Neural cell (in vitro differentiated cells): ENCODE measurements around the gene EHMT2. TPM values are rescaled to one million over a fixed set of nuclear protein-coding genes. Genes with fewer than 3 reads are reported as not detected.

Experiments
- H2AFZ ChIP-seq: fragments of 200-600, 300-800 bp; sonication (generic), shearing (Covaris generic); 2 replicates; pipeline ENCODE4 v1.6.0; 2014; ENCODE audit warnings: low read depth, mild to moderate bottlenecking, antibody characterized with exemption, low read length, moderate library complexity
- H3F3A ChIP-seq: fragments of 200-600 bp; shearing (Covaris generic); 2 replicates; pipeline ENCODE4 v1.6.1; 2016; ENCODE audit warnings: mild to moderate bottlenecking, moderate library complexity, mixed read lengths, antibody characterized with exemption, low read length; ENCODE audit not compliant: insufficient read depth, poor library complexity, severe bottlenecking
- H3K27ac ChIP-seq: fragments of 200-600, 300-800 bp; sonication (generic), shearing (Covaris generic); 2 replicates; pipeline ENCODE4 v1.5.1; 2014; ENCODE audit warnings: mild to moderate bottlenecking, low read length, moderate library complexity
- H3K27me3 ChIP-seq: fragments of 300-800, 200-600 bp; sonication (generic), shearing (Covaris generic); 2 replicates; pipeline ENCODE4 v1.6.0; 2014; ENCODE audit warnings: mild to moderate bottlenecking, low read depth, low read length, moderate library complexity; ENCODE audit not compliant: insufficient read depth
- H3K36me3 ChIP-seq: fragments of 300-800, 200-600 bp; sonication (generic), shearing (Covaris generic); 2 replicates; pipeline ENCODE4 v1.5.1; 2014; ENCODE audit warnings: mild to moderate bottlenecking, antibody characterized with exemption, low read length, moderate library complexity; ENCODE audit not compliant: insufficient read depth
- H3K4me2 ChIP-seq: fragments of 300-800, 200-600 bp; sonication (generic), shearing (Covaris generic); 2 replicates; pipeline ENCODE4 v1.6.0; 2014; ENCODE audit warnings: mild to moderate bottlenecking, low read length
- H3K4me3 ChIP-seq: fragments of 300-800, 200-600 bp; sonication (generic), shearing (Covaris generic); 2 replicates; pipeline ENCODE4 v1.5.1; 2014; ENCODE audit warnings: mild to moderate bottlenecking, low read length, moderate library complexity
- H3K79me2 ChIP-seq: fragments of 200-600 bp; shearing (Covaris generic); replicated peaks from 2 replicates; pipeline ENCODE4 v1.6.0; 2014; ENCODE audit warnings: mild to moderate bottlenecking, low read length, moderate library complexity; ENCODE audit not compliant: insufficient read depth
- H3K9ac ChIP-seq: fragments of 300-800, 200-600 bp; sonication (generic), shearing (Covaris generic); 2 replicates; pipeline ENCODE4 v1.6.1; 2016; ENCODE audit warnings: mild to moderate bottlenecking, low read length, mixed read lengths
- H3K9me2 ChIP-seq: fragments of 200-600 bp; shearing (Covaris generic); 2 replicates; pipeline ENCODE4 v1.6.1; 2016; ENCODE audit warnings: mild to moderate bottlenecking, low read length, mixed read lengths; ENCODE audit not compliant: insufficient read depth
- H3K9me3 ChIP-seq: fragments of 200-600, 300-800 bp; sonication (generic), shearing (Covaris generic); 2 replicates; pipeline ENCODE4 v1.6.1; 2016; ENCODE audit warnings: mild to moderate bottlenecking, mixed run types, low read length, moderate library complexity, mixed read lengths
- H4K20me1 ChIP-seq: fragments of 200-600 bp; shearing (Covaris generic); 2 replicates; pipeline ENCODE4 v1.6.1; 2016; ENCODE audit warnings: mild to moderate bottlenecking, mixed run types; ENCODE audit not compliant: insufficient read depth
- EP300 ChIP-seq: fragments of 450-650 bp; conservative IDR thresholded peaks from 2 replicates; pipeline ENCODE4 v1.6.1; 2014; ENCODE audit warnings: antibody characterized with exemption, mild to moderate bottlenecking, moderate library complexity; ENCODE audit not compliant: poor library complexity, severe bottlenecking
- EZH2 ChIP-seq: fragments of 200-600, 300-800 bp; shearing (Covaris generic), sonication (generic); IDR thresholded peaks from 2 replicates; pipeline ENCODE4 v1.6.1; 2014; ENCODE audit warnings: antibody characterized with exemption, low read length, borderline replicate concordance, mild to moderate bottlenecking; ENCODE audit not compliant: insufficient read depth, poor library complexity, severe bottlenecking
- MXI1 ChIP-seq: fragments of 450-650 bp; conservative IDR thresholded peaks from 2 replicates; pipeline ENCODE4 v1.6.1; 2014; ENCODE audit warnings: antibody characterized with exemption, mild to moderate bottlenecking; ENCODE audit not compliant: poor library complexity, severe bottlenecking
- POLR2AphosphoS5 ChIP-seq: IDR thresholded peaks from 2 replicates; pipeline ENCODE4 v1.6.1; 2012
- RAD21 ChIP-seq: fragments of 450-650 bp; conservative IDR thresholded peaks from 2 replicates; pipeline ENCODE4 v1.6.1; 2014; ENCODE audit warnings: antibody characterized with exemption, mild to moderate bottlenecking, moderate library complexity
- SMC3 ChIP-seq: fragments of 450-650 bp; conservative IDR thresholded peaks from 2 replicates; pipeline ENCODE4 v1.6.1; 2014; ENCODE audit warnings: antibody characterized with exemption, mild to moderate bottlenecking, moderate library complexity; ENCODE audit not compliant: poor library complexity
- TAF1 ChIP-seq: IDR thresholded peaks from 2 replicates; pipeline ENCODE4 v1.6.1; 2012; ENCODE audit warnings: low read depth
- polyA plus RNA-seq: library from polyadenylated mRNA; depleted of rRNA; stranded (reverse); fragments of >200 nt; gene quantifications from 2 replicates; pipeline ENCODE4 v1.2.3, GENCODE V29; 2014
- TF ChIP-seq, protein P1 (sequence below): fragments of 450-650 bp; IDR thresholded peaks from 2 replicates; pipeline ENCODE4 v1.5.1; 2014; ENCODE audit warnings: antibody characterized with exemption, mild to moderate bottlenecking, moderate library complexity; ENCODE audit not compliant: poor library complexity, severe bottlenecking
- TF ChIP-seq, protein P2 (sequence below): IDR thresholded peaks from 2 replicates; pipeline ENCODE4 v1.6.1; 2012; ENCODE audit warnings: borderline replicate concordance

The EHMT2 gene
- polyA plus RNA-seq, 1 donor from 2014 or later: 102 TPM

DNA sequence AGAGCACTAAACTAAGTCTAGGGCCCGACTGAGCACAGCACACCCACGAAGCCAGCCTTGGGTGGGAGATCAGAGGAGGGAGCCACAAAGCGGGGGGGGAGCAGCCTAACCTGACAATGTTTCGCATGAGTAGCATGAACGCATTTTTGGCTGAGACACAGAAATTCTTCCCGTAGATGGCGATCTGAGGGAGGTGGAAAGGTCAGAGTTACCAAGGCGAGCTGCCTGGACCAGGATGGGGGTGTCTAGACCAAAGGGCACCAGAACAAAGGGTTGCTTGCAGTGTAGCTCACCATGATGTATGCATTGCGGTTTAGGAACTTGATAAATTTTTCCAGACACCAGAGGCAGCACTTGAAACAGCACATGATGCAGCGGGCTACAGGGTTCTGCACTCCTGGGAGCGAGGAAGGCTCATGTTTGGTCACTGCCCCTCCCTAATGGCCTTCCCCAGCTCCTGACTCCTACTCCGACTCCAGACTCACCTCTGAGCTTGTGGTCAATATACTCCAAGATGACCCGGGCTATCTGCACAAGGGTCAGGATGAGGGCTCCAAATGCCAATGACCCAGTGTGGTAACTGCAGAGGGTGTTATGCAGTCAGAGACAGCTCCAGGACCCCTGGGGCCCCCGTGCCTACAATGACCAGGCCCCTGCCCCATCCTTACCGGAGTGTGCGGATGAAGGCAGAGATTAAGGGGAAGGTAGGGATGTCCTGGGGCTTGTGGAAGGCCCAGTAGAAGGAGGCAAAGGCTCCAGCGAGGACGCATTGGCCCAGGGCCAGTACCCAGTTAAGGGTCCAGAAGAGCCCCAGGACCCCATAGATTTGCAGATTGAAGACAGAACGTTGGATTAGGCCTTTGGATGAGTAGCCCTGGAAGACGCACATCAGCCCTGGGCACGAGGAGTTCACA is 32.0 kb downstream of the EHMT2 start:
- H3K79me2 ChIP-seq: peaks cover 8% of the 10 kb centered on the region
- H3K9ac ChIP-seq: no peak overlapping the region
- no peak overlapping the region for H3K4me2 ChIP-seq
- H3K9me3 ChIP-seq: no peaks in the 10 kb centered on the region
- H3K9me2 ChIP-seq: no peaks in the 10 kb centered on the region
- no peak overlapping the region for H2AFZ ChIP-seq
- H4K20me1 ChIP-seq: no peaks in the 10 kb centered on the region
- no peak overlapping the region for H3K4me3 ChIP-seq
- no peak for TF ChIP-seq POLR2AphosphoS5
- TF ChIP-seq SMC3: no peak
- no peak overlapping the region for H3K27ac ChIP-seq
- no peaks in the 10 kb centered on the region for H3K27me3 ChIP-seq
- no peaks in the 10 kb centered on the region for H3K36me3 ChIP-seq
- no peaks in the 10 kb centered on the region for H3F3A ChIP-seq

DNA sequence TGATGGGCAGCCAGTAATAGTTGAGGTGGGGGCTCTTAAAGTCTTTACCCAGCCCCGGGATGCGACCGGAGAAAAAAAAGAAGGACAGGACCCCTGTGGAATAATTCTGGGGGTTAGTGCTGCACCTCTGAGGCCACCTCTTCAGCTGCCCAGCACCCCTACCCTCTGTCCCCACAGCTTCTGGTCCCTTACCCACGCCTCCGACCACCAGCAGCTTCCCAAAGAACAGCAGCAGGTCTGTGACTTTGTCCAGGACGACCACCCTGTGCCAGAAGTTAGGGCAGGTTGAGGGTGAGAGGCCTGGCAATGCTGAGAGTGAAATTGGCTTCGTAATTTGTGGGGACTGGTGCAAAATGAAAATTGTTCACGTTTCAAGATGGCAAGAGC is 32.7 kb downstream of the EHMT2 start:
- H3K36me3 ChIP-seq: no peaks in the 10 kb centered on the region
- H4K20me1 ChIP-seq: no peaks in the 10 kb centered on the region
- H3K27me3 ChIP-seq: no peaks in the 10 kb centered on the region
- no peak overlapping the region for H3K27ac ChIP-seq
- no peak overlapping the region for H2AFZ ChIP-seq
- no peaks in the 10 kb centered on the region for H3K9me3 ChIP-seq
- H3F3A ChIP-seq: no peaks in the 10 kb centered on the region
- H3K79me2 ChIP-seq: peaks cover 8% of the 10 kb centered on the region
- H3K4me3 ChIP-seq: peak overlapping the region; percentile 90
- H3K9me2 ChIP-seq: no peaks in the 10 kb centered on the region
- H3K4me2 ChIP-seq: no peak overlapping the region
- H3K9ac ChIP-seq: no peak overlapping the region
- no peak for TF ChIP-seq EP300
- TF ChIP-seq POLR2AphosphoS5: no peak
- TF ChIP-seq TAF1: no peak
- no peak for TF ChIP-seq EZH2
- TF ChIP-seq SMC3: no peak
- TF ChIP-seq MXI1: no peak
- TF ChIP-seq, protein P1, sequence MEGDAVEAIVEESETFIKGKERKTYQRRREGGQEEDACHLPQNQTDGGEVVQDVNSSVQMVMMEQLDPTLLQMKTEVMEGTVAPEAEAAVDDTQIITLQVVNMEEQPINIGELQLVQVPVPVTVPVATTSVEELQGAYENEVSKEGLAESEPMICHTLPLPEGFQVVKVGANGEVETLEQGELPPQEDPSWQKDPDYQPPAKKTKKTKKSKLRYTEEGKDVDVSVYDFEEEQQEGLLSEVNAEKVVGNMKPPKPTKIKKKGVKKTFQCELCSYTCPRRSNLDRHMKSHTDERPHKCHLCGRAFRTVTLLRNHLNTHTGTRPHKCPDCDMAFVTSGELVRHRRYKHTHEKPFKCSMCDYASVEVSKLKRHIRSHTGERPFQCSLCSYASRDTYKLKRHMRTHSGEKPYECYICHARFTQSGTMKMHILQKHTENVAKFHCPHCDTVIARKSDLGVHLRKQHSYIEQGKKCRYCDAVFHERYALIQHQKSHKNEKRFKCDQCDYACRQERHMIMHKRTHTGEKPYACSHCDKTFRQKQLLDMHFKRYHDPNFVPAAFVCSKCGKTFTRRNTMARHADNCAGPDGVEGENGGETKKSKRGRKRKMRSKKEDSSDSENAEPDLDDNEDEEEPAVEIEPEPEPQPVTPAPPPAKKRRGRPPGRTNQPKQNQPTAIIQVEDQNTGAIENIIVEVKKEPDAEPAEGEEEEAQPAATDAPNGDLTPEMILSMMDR: no peak
- TF ChIP-seq, protein P2, sequence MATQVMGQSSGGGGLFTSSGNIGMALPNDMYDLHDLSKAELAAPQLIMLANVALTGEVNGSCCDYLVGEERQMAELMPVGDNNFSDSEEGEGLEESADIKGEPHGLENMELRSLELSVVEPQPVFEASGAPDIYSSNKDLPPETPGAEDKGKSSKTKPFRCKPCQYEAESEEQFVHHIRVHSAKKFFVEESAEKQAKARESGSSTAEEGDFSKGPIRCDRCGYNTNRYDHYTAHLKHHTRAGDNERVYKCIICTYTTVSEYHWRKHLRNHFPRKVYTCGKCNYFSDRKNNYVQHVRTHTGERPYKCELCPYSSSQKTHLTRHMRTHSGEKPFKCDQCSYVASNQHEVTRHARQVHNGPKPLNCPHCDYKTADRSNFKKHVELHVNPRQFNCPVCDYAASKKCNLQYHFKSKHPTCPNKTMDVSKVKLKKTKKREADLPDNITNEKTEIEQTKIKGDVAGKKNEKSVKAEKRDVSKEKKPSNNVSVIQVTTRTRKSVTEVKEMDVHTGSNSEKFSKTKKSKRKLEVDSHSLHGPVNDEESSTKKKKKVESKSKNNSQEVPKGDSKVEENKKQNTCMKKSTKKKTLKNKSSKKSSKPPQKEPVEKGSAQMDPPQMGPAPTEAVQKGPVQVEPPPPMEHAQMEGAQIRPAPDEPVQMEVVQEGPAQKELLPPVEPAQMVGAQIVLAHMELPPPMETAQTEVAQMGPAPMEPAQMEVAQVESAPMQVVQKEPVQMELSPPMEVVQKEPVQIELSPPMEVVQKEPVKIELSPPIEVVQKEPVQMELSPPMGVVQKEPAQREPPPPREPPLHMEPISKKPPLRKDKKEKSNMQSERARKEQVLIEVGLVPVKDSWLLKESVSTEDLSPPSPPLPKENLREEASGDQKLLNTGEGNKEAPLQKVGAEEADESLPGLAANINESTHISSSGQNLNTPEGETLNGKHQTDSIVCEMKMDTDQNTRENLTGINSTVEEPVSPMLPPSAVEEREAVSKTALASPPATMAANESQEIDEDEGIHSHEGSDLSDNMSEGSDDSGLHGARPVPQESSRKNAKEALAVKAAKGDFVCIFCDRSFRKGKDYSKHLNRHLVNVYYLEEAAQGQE: no peak
- no peak for TF ChIP-seq RAD21
